GM23338 (cell line): ENCODE measurements around the gene SHCBP1L. TPM values are rescaled to one million over a fixed set of nuclear protein-coding genes. Genes with fewer than 3 reads are reported as not detected.

Experiments used
- ATAC-seq: fragments of 200-7000 bp; cut with Tn5 transposase; 3 replicates; pipeline ENCODE4 v1.9.1; 2020
- DNase-seq: peaks from one replicate; pipeline ENCODE4 v3.0.0-alpha.2; 2015; ENCODE audit warnings: low spot score
- H2AFZ ChIP-seq: fragments of 200-600 bp; sonication (generic); 2 replicates; pipeline ENCODE4 v1.8.0; 2016; ENCODE audit warnings: antibody characterized with exemption, mild to moderate bottlenecking, moderate library complexity
- H3F3A ChIP-seq: fragments of 200-600 bp; sonication (generic); replicated peaks from 2 replicates; pipeline ENCODE4 v1.8.0; 2017; ENCODE audit warnings: antibody characterized with exemption, mixed run types, low read depth
- H3K27ac ChIP-seq: fragments of 200-600 bp; sonication (generic); 2 replicates; pipeline ENCODE4 v1.6.1; 2016; ENCODE audit warnings: low read depth
- H3K27me3 ChIP-seq: fragments of 200-600 bp; sonication (generic); 2 replicates; pipeline ENCODE4 v1.8.0; 2016; ENCODE audit warnings: mild to moderate bottlenecking, mixed run types, moderate library complexity; ENCODE audit not compliant: insufficient read depth
- H3K36me3 ChIP-seq: fragments of 200-600 bp; sonication (generic); 2 replicates; pipeline ENCODE4 v1.8.0; 2016; ENCODE audit warnings: mild to moderate bottlenecking; ENCODE audit not compliant: insufficient read depth
- H3K4me1 ChIP-seq: fragments of 200-600 bp; sonication (generic); 2 replicates; pipeline ENCODE4 v1.8.0; 2016; ENCODE audit warnings: mild to moderate bottlenecking, moderate library complexity; ENCODE audit not compliant: insufficient read depth
- H3K4me2 ChIP-seq: fragments of 200-600 bp; sonication (generic); 2 replicates; pipeline ENCODE4 v1.7.1; 2017; ENCODE audit warnings: mixed run types
- H3K4me3 ChIP-seq: fragments of 200-600 bp; sonication (generic); 2 replicates; pipeline ENCODE4 v1.6.1; 2016; ENCODE audit warnings: mixed run types
- H3K79me2 ChIP-seq: fragments of 200-600 bp; sonication (generic); replicated peaks from 2 replicates; pipeline ENCODE4 v1.8.0; 2017; ENCODE audit warnings: mild to moderate bottlenecking; ENCODE audit not compliant: insufficient read depth
- H3K9me2 ChIP-seq: fragments of 200-600 bp; sonication (generic); 2 replicates; pipeline ENCODE4 v1.8.0; 2017; ENCODE audit not compliant: insufficient read depth
- H4K20me1 ChIP-seq: fragments of 200-600 bp; sonication (generic); replicated peaks from 2 replicates; pipeline ENCODE4 v1.8.0; 2017; ENCODE audit warnings: mild to moderate bottlenecking; ENCODE audit not compliant: insufficient read depth
- H3K27ac Mint-ChIP-seq: 2 replicates; pipeline ENCODE4 v1.8.0; 2020; ENCODE audit warnings: inconsistent platforms, mild to moderate bottlenecking, moderate library complexity, mixed read lengths
- H3K27me3 Mint-ChIP-seq: 3 replicates; pipeline ENCODE4 v1.8.0; 2022; ENCODE audit warnings: low read depth, mild to moderate bottlenecking, moderate library complexity, mixed read lengths, inconsistent platforms; ENCODE audit not compliant: insufficient read depth, poor library complexity
- H3K36me3 Mint-ChIP-seq: 3 replicates; pipeline ENCODE4 v1.8.0; 2021; ENCODE audit warnings: low read depth, mild to moderate bottlenecking, inconsistent platforms, moderate library complexity, mixed read lengths
- H3K4me1 Mint-ChIP-seq: 3 replicates; pipeline ENCODE4 v1.8.0; 2020; ENCODE audit warnings: mild to moderate bottlenecking, inconsistent platforms, mixed read lengths
- H3K4me3 Mint-ChIP-seq: 3 replicates; pipeline ENCODE4 v1.8.0; 2021; ENCODE audit warnings: moderate library complexity, mild to moderate bottlenecking, inconsistent platforms, mixed read lengths
- H3K9me3 Mint-ChIP-seq: 3 replicates; pipeline ENCODE4 v1.8.0; 2020; ENCODE audit warnings: moderate library complexity, mild to moderate bottlenecking, inconsistent platforms, mixed read lengths
- CREB1 ChIP-seq: fragments of 250-450 bp; sonication (Bioruptor Pico); IDR thresholded peaks from 2 replicates; pipeline ENCODE4 v1.5.0; 2020; ENCODE audit warnings: low read depth, mild to moderate bottlenecking, moderate library complexity
- CTCF ChIP-seq, 2 experiments: fragments of 200-600 bp in 1 of 2; sonication (generic) in 1 of 2; conservative IDR thresholded peaks; 2 replicates each; pipeline versions ENCODE4 v1.5.1 to v1.6.1; 2016 to 2017; ENCODE audit warnings: antibody characterized with exemption in 2 of 2, low read depth in 2 of 2, mild to moderate bottlenecking in 2 of 2, moderate library complexity in 1 of 2
- EZH2 ChIP-seq: fragments of 200-600 bp; sonication (generic); IDR thresholded peaks from one replicate; pipeline ENCODE4 v1.8.0; 2017; ENCODE audit warnings: antibody characterized with exemption, mild to moderate bottlenecking, low read depth; ENCODE audit not compliant: unreplicated experiment
- EZH2phosphoT487 ChIP-seq: fragments of 200-600 bp; sonication (generic); IDR thresholded peaks from one replicate; pipeline ENCODE4 v1.8.1; 2018; ENCODE audit warnings: antibody characterized with exemption; ENCODE audit not compliant: unreplicated experiment
- JUNB ChIP-seq: IDR thresholded peaks from one replicate; pipeline ENCODE4 v1.6.1; 2016; ENCODE audit warnings: antibody characterized with exemption; ENCODE audit not compliant: unreplicated experiment
- NANOG ChIP-seq: IDR thresholded peaks from 2 replicates; pipeline ENCODE4 v1.6.1; 2016; ENCODE audit warnings: antibody characterized with exemption, borderline replicate concordance
- POLR2AphosphoS5 ChIP-seq: IDR thresholded peaks from 2 replicates; pipeline ENCODE4 v1.6.1; 2016; ENCODE audit warnings: antibody characterized with exemption, low read depth
- REST ChIP-seq: IDR thresholded peaks from one replicate; pipeline ENCODE4 v1.6.1; 2018; ENCODE audit warnings: antibody characterized with exemption; ENCODE audit not compliant: unreplicated experiment
- STAT1 ChIP-seq: IDR thresholded peaks from one replicate; pipeline ENCODE4 v1.6.1; 2016; ENCODE audit warnings: antibody characterized with exemption; ENCODE audit not compliant: unreplicated experiment
- ZNF114 ChIP-seq: fragments of 250-450 bp; sonication (Bioruptor Pico); IDR thresholded peaks from 2 replicates; pipeline ENCODE4 v1.5.0; 2020; ENCODE audit warnings: mild to moderate bottlenecking, moderate library complexity
- ZNF331 ChIP-seq: fragments of 250-450 bp; sonication (Bioruptor Pico); IDR thresholded peaks from 2 replicates; pipeline ENCODE4 v1.5.0; 2020; ENCODE audit warnings: low read depth, mild to moderate bottlenecking, moderate library complexity
- polyA plus RNA-seq: library from polyadenylated mRNA; unstranded; fragments of >200 nt; fragmentation: Nextera tagmentation; extraction: Ambion mirVana; gene quantifications from 2 replicates; pipeline ENCODE4 v1.2.1, GENCODE V29; 2016
- total RNA-seq: library from RNA; depleted of rRNA; stranded (reverse); fragments of >200 nt; shearing (Covaris generic); gene quantifications from 2 replicates; pipeline ENCODE4 v1.2.3, GENCODE V29; 2014
- TF ChIP-seq, protein P1 (sequence below): fragments of 250-450 bp; sonication (Bioruptor Pico); IDR thresholded peaks from 2 replicates; pipeline ENCODE4 v1.5.0; 2020; ENCODE audit warnings: mild to moderate bottlenecking, moderate library complexity
- TF ChIP-seq, protein P2 (sequence below): IDR thresholded peaks from 2 replicates; pipeline ENCODE4 v1.6.1; 2016; ENCODE audit warnings: antibody characterized with exemption

Gene SHCBP1L
- total and polyA plus RNA-seq, 2 experiments from 2014 or later = not detected

- no peak overlapping the region for H3K27ac Mint-ChIP-seq
- H3K27me3 Mint-ChIP-seq = peaks cover 10% of the 10 kb centered on the region
- Histone ChIP-seq H3K4me1 (no peaks in the 10 kb centered on the region; the same call in 1 of the 2 replicates), H2AFZ (no peak overlapping the region), H3K9me2 (peaks cover 14% of the 10 kb centered on the region), H3K36me3 (no peaks in the 10 kb centered on the region), H3K4me3 (no peak overlapping the region), H3K27ac (no peak overlapping the region), H3K4me2 (no peak overlapping the region), H4K20me1 (no peaks in the 10 kb centered on the region), H3F3A (0 out of 2 replicates have a peak, but pooled peaks cover 4% of the 10 kb centered on the region), H3K79me2 (no peaks in the 10 kb centered on the region), H3K27me3 (no peaks in the 10 kb centered on the region)
- H3K4me1 Mint-ChIP-seq = peaks cover 16% of the 10 kb centered on the region
- no peak overlapping the region for H3K4me3 Mint-ChIP-seq
- H3K36me3 Mint-ChIP-seq = peaks cover 16% of the 10 kb centered on the region
- ATAC-seq (no peak), DNase-seq (no peak)
- TF ChIP-seq NANOG = no peak
- no peak for TF ChIP-seq ZNF331 (CRISPR knock-in tag)
- TF ChIP-seq, protein P1, sequence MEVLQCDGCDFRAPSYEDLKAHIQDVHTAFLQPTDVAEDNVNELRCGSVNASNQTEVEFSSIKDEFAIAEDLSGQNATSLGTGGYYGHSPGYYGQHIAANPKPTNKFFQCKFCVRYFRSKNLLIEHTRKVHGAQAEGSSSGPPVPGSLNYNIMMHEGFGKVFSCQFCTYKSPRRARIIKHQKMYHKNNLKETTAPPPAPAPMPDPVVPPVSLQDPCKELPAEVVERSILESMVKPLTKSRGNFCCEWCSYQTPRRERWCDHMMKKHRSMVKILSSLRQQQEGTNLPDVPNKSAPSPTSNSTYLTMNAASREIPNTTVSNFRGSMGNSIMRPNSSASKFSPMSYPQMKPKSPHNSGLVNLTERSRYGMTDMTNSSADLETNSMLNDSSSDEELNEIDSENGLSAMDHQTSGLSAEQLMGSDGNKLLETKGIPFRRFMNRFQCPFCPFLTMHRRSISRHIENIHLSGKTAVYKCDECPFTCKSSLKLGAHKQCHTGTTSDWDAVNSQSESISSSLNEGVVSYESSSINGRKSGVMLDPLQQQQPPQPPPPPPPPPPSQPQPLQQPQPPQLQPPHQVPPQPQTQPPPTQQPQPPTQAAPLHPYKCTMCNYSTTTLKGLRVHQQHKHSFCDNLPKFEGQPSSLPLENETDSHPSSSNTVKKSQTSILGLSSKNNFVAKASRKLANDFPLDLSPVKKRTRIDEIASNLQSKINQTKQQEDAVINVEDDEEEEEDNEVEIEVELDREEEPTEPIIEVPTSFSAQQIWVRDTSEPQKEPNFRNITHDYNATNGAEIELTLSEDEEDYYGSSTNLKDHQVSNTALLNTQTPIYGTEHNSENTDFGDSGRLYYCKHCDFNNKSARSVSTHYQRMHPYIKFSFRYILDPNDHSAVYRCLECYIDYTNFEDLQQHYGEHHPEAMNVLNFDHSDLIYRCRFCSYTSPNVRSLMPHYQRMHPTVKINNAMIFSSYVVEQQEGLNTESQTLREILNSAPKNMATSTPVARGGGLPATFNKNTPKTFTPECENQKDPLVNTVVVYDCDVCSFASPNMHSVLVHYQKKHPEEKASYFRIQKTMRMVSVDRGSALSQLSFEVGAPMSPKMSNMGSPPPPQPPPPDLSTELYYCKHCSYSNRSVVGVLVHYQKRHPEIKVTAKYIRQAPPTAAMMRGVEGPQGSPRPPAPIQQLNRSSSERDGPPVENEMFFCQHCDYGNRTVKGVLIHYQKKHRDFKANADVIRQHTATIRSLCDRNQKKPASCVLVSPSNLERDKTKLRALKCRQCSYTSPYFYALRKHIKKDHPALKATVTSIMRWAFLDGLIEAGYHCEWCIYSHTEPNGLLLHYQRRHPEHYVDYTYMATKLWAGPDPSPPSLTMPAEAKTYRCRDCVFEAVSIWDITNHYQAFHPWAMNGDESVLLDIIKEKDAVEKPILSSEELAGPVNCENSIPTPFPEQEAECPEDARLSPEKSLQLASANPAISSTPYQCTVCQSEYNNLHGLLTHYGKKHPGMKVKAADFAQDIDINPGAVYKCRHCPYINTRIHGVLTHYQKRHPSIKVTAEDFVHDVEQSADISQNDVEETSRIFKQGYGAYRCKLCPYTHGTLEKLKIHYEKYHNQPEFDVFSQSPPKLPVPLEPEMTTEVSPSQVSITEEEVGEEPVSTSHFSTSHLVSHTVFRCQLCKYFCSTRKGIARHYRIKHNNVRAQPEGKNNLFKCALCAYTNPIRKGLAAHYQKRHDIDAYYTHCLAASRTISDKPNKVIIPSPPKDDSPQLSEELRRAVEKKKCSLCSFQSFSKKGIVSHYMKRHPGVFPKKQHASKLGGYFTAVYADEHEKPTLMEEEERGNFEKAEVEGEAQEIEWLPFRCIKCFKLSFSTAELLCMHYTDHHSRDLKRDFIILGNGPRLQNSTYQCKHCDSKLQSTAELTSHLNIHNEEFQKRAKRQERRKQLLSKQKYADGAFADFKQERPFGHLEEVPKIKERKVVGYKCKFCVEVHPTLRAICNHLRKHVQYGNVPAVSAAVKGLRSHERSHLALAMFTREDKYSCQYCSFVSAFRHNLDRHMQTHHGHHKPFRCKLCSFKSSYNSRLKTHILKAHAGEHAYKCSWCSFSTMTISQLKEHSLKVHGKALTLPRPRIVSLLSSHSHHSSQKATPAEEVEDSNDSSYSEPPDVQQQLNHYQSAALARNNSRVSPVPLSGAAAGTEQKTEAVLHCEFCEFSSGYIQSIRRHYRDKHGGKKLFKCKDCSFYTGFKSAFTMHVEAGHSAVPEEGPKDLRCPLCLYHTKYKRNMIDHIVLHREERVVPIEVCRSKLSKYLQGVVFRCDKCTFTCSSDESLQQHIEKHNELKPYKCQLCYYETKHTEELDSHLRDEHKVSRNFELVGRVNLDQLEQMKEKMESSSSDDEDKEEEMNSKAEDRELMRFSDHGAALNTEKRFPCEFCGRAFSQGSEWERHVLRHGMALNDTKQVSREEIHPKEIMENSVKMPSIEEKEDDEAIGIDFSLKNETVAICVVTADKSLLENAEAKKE = no peak
- TF ChIP-seq EZH2 = no peak
- no peak for TF ChIP-seq JUNB
- TF ChIP-seq, protein P2, sequence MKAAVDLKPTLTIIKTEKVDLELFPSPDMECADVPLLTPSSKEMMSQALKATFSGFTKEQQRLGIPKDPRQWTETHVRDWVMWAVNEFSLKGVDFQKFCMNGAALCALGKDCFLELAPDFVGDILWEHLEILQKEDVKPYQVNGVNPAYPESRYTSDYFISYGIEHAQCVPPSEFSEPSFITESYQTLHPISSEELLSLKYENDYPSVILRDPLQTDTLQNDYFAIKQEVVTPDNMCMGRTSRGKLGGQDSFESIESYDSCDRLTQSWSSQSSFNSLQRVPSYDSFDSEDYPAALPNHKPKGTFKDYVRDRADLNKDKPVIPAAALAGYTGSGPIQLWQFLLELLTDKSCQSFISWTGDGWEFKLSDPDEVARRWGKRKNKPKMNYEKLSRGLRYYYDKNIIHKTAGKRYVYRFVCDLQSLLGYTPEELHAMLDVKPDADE = no peak
- no peak for TF ChIP-seq POLR2AphosphoS5
- TF ChIP-seq CREB1 (CRISPR knock-in tag) = no peak
- TF ChIP-seq EZH2phosphoT487 = no peak
- no peak for TF ChIP-seq CTCF (conservative IDR thresholded peaks at IDR 0.05; ENCODE audit: low read depth in 2 of 2)
- no peak for TF ChIP-seq ZNF114 (CRISPR knock-in tag)
- no peak for TF ChIP-seq STAT1
- no peak for TF ChIP-seq REST
- H3K9me3 Mint-ChIP-seq = peaks cover 12% of the 10 kb centered on the region; the same call in 2 of the 3 replicates
These were observed 860 bp upstream of the SHCBP1L start for GRCh38 chr1:182953826-182954225.
